ENCODE results near the gene PLA2G4E. TPM values are rescaled to one million over a fixed set of nuclear protein-coding genes. Genes with fewer than 3 reads are reported as not detected.

Gene PLA2G4E
- total RNA-seq, 2 experiments from 2014 or later, result not detected

- DNase-seq, result peak; percentile 84 to 99 (median 90)
- H3K27ac ChIP-seq (ENCODE audit: low read depth in 1 of 2, low read length in 2 of 2), result peak within 1 kb of the TSS; percentile 61 to 81
- H3K27me3 ChIP-seq (ENCODE audit: control insufficient read depth in 1 of 2, insufficient read depth in 2 of 2, low read length in 2 of 2), result peaks cover 0 to 5% of the 10 kb centered on the region in 2 experiments
- peaks cover 13% of the 10 kb centered on the region for H3K36me3 Mint-ChIP-seq (ENCODE audit: low read depth)
- H3K4me3 Mint-ChIP-seq, result peak within 1 kb of the TSS; percentile 98
- H3K4me1 Mint-ChIP-seq (ENCODE audit: low read depth), result peaks cover 46% of the 10 kb centered on the region
- H3K4me3 ChIP-seq (ENCODE audit: low read length), result peak within 1 kb of the TSS; percentile 82
- ChIA-PET POLR2A (interaction anchor here (0.8 to 9.3 kb wide), 17 partner anchors 9 to 1357 kb away, joined by 3 to 209 read pairs (median 6); partner anchors contain the start of genes CHP1, EXD1, GANC and MAPKBP1), CTCF (interaction anchor here (0.6 to 5.2 kb wide), 7 partner anchors 13 to 312 kb away, joined by 3 to 42 read pairs (median 4); partner anchors contain the start of gene MGA)
- H3K9me3 ChIP-seq (ENCODE audit: control insufficient read depth in 1 of 2, insufficient read depth in 1 of 2, low read length in 2 of 2), result no peaks in the 10 kb centered on the region
- no peak for TF ChIP-seq CTCF (IDR thresholded peaks at IDR 0.05)
- peak within 1 kb of the TSS; percentile 95 for H3K27ac Mint-ChIP-seq
- H3K27me3 Mint-ChIP-seq, result peaks cover 19% of the 10 kb centered on the region
- peak; percentile 78 for ATAC-seq (ENCODE audit: poor library complexity)
- H3K9me3 Mint-ChIP-seq, result no peaks in the 10 kb centered on the region
- H3K36me3 ChIP-seq (ENCODE audit: insufficient read depth, low read length), result no peaks in the 10 kb centered on the region
- H3K4me1 ChIP-seq (ENCODE audit: insufficient read depth, low read length), result peaks cover 40% of the 10 kb centered on the region
- intact Hi-C loops (cut with DNase I, micrococcal nuclease), result loop anchor here (5.0 to 10.0 kb wide), 5 partner anchors 145 to 765 kb away; partner anchors contain the start of genes CDAN1 (in 1 of the 2), JMJD7 (in 1 of the 2), NUSAP1 (in 1 of the 2) and OIP5 (in 1 of the 2)
Observed at GRCh38 chr15:41972253-41973242, 48.3 kb downstream of the PLA2G4E start, which contains the start of gene EHD4. Gene EHD4 (minus strand): TSS chr15:41972557. CDS start chr15:41972494, 63 bp downstream.

- peaks cover 44% of the 10 kb centered on the region for H3K4me1 ChIP-seq (ENCODE audit: insufficient read depth, low read length)
- H3K9me3 Mint-ChIP-seq, result no peaks in the 10 kb centered on the region
Observed at GRCh38 chr15:41971895-41972252, 49.0 kb downstream of the PLA2G4E start.

More at GRCh38 chr15:41971895-41972252, 49.0 kb downstream of the PLA2G4E start:
- ChIA-PET POLR2A (interaction anchor here (1.0 to 9.3 kb wide), 16 partner anchors 10 to 1358 kb away, joined by 3 to 209 read pairs (median 6); partner anchors contain the start of genes CHP1, EXD1, GANC and MAPKBP1), CTCF (interaction anchor here (0.8 to 5.2 kb wide), 5 partner anchors 18 to 311 kb away, joined by 3 to 42 read pairs (median 10); partner anchors contain the start of gene MGA)
- no peak for ATAC-seq (ENCODE audit: poor library complexity)
- peak overlapping the region; percentile 82 for H3K4me3 ChIP-seq (ENCODE audit: low read length)
- Mint-ChIP-seq H3K4me3 (peak overlapping the region; percentile 98), H3K27me3 (peaks cover 19% of the 10 kb centered on the region), H3K36me3 (ENCODE audit: low read depth) (peaks cover 13% of the 10 kb centered on the region), H3K27ac (peak overlapping the region; percentile 95), H3K4me1 (ENCODE audit: low read depth) (peaks cover 51% of the 10 kb centered on the region)
- intact Hi-C loops (cut with DNase I, micrococcal nuclease), result loop anchor here (1.0 to 10.0 kb wide), 7 partner anchors 33 to 765 kb away; partner anchors contain the start of genes CDAN1 (in 1 of the 2), JMJD7 (in 1 of the 2), NUSAP1 (in 1 of the 2) and OIP5 (in 1 of the 2)
- H3K27ac ChIP-seq (ENCODE audit: low read depth in 1 of 2, low read length in 2 of 2), result peak overlapping the region; percentile 61 to 81
- peaks cover 0 to 5% of the 10 kb centered on the region in 2 experiments for H3K27me3 ChIP-seq (ENCODE audit: control insufficient read depth in 1 of 2, insufficient read depth in 2 of 2, low read length in 2 of 2)
- H3K36me3 ChIP-seq (ENCODE audit: insufficient read depth, low read length), result no peaks in the 10 kb centered on the region
- DNase-seq, result peak in 2 of 14 experiments; percentile 4 to 5
- no peaks in the 10 kb centered on the region for H3K9me3 ChIP-seq (ENCODE audit: control insufficient read depth in 1 of 2, insufficient read depth in 1 of 2, low read length in 2 of 2)
- TF ChIP-seq CTCF (IDR thresholded peaks at IDR 0.05), result no peak

Measured in CD4-positive, alpha-beta T cell (primary cell).